HFF-Myc (cell line): ENCODE results near the gene XPR1.

ENCODE experiments used
- DNase-seq: peaks from one replicate; pipeline ENCODE4 v3.0.0-alpha.2; 2011; ENCODE audit warnings: low read depth; ENCODE audit errors: extremely low read depth
- H3K4me3 ChIP-seq: replicated peaks from 2 replicates; pipeline ENCODE4 v1.5.1; 2011; ENCODE audit warnings: low read depth, mild to moderate bottlenecking, control low read depth, low read length
- CTCF ChIP-seq: IDR thresholded peaks from 2 replicates; pipeline ENCODE4 v1.5.1; 2012; ENCODE audit warnings: mild to moderate bottlenecking, low read depth, low read length, control low read depth; ENCODE audit errors: missing control alignments

Gene XPR1

DNA sequence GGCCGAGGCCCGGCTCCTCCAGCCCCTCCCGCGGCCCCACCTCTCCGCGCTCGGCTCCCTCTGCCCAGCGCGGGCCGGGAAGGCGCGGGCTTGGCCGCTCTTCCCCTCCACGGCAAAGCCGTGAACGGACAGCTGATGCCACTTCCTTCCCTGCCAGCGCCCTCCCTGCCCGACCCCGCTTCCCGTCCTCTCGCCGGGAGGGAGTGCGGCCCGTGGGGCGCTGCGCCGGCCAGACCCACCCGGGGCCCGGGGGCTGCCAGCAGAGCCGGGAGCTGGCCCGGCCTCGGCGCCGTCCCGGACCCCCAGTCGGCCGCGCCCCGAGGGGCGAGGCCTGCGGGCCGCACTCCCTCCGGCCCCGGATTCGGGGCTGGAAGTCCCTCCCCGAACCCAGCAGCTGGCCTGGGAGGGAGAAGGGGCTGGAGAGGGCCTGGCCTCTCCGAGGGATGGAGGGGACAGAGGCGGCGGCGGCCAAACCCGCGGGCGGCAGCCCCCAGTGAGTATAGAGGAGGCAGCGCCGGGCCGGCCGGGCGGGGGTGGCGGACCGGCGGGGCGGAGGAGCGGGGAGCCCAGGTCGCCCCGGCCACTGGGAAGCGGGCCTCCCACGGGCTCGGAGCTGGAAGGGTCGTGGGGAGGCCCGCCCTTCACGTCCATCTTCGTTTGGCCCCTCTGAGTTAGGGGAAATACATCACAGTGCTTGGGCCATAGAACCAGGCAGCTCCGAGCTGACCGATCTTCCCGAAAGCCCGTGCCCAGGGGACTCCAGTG, 281.2 kb downstream of the XPR1 start, which contains the start of gene KIAA1614:
KIAA1614 (plus strand) TSS at position 97 of the 765 bp plus-strand sequence; CDS start at position 444, 347 bp downstream.
- DNase-seq = no peak
- no peak for TF ChIP-seq CTCF
- peak within 1 kb of the TSS; percentile 40 for H3K4me3 ChIP-seq

- no peak overlapping the region for H3K4me3 ChIP-seq
- no peak for TF ChIP-seq CTCF
Measured at GRCh38 chr1:180915426-180915965, 283.7 kb downstream of the XPR1 start.

DNA sequence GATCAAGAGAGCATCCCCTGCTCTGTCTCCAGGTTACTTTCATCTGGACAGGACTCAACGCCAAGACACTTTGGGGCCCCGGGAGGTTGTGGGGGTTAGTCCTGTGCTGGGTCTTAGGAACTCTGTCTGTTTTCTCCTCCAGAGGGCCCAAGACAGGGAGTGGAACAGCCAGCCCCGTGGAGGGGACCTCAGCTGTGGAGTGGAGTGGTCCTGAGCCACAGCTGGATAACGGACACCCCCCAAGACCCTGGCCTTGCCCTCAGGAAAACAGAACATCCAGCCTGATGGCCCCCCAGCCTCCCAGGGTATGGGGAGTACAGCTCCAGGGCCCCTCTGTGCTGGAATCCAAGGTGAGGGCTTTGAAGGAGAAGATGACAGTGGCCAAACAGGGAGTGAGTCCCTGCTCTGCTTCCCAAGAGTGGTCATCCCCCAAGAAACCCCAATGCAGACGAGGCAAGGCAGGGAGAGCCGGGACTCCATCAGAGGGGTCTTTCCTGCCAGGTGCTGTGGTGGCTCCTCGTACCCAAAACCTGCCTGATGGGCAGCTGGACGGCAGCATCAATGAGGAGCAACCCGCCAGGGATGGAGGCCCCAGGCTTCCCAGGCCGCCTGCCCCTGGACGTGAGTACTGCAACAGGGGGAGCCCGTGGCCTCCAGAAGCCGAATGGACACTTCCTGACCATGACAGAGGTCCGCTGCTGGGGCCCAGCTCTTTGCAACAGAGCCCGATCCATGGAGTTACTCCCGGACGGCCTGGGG, 284.4 kb downstream of the XPR1 start:
- TF ChIP-seq CTCF = no peak
- no peak for DNase-seq
- H3K4me3 ChIP-seq = no peak overlapping the region

More at GRCh38 chr1:180915426-180915965, 283.7 kb downstream of the XPR1 start:
- DNase-seq = no peak

- no peak for TF ChIP-seq CTCF
- no peak overlapping the region for H3K4me3 ChIP-seq
- no peak for DNase-seq
Measured at GRCh38 chr1:180916771-180917170, 284.9 kb downstream of the XPR1 start.

- no peak for TF ChIP-seq CTCF
- no peak overlapping the region for H3K4me3 ChIP-seq
- no peak for DNase-seq
Measured at GRCh38 chr1:180917306-180918065, 285.7 kb downstream of the XPR1 start.

DNA sequence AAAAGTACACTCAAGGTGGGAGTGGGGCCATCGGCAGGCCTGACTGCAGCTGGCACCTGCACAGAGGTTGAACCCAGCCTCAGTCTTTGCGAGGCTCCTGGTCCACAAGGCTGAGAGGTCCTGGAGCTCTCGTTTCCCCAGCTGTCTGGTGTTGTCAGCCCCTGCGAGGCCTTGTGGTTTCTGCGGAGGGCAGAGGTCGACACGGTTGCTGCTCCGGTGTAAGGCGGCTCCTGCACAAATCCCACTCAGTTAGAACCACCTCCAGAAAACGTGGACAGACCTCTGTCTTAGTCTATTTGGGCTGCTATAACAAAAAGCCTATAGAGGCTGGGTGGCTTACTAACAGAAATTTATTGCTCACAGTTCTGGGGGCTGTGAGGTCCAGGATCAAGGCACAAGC, 286.7 kb downstream of the XPR1 start:
- H3K4me3 ChIP-seq = no peak overlapping the region
- DNase-seq = no peak
- TF ChIP-seq CTCF = no peak
